ENCODE results near the gene PRPF39. TPM values are rescaled to one million over a fixed set of nuclear protein-coding genes. Genes with fewer than 3 reads are reported as not detected.

PRPF39 gene
- total and polyA plus RNA-seq, 2 of the 13 experiments (the other 11 are each of a cell fraction or from before 2014, with no cell fraction given) = 44.2 to 65.0 TPM

DNA sequence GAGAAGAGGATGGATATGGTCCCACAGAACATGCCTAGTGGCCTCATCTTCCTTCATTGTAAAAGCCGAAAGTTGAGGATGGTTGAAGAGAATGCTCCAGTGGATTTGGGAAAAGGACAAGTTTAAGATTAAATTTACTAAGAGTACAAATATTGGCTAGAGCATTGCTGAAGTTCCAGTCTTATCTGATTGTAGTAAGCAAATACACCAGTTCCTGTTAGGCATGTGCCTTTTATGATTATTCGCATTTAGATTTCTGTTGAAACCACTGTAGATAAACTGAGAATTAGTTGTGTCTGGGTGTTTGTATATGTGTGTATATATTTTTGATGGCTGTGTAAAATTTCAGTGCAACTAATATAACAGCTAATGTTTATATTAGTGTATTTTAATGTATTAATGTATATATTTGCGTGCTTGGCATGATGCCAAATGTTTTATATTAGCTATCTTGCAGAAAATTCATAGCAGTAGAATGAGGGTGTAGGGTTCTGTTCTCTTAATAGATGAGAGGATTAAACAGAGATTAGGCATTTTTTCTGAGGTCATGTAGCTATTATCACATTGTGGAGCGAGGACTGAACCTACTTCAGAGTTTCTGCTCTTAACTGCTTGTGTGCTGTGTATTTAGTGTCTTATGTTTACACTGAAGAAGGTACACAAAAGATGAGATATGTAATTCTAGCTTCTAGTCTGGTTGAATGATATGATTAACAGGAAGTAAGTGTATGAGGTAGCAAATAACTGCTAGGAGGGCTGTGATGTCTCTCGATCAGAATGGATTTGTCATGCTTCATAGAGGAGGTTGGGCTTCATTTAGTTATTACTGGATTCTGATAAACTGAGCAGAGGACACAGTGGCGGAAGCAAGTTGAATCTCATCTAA, 29.2 kb downstream of the PRPF39 start (continued):
- TF ChIP-seq, protein P1, sequence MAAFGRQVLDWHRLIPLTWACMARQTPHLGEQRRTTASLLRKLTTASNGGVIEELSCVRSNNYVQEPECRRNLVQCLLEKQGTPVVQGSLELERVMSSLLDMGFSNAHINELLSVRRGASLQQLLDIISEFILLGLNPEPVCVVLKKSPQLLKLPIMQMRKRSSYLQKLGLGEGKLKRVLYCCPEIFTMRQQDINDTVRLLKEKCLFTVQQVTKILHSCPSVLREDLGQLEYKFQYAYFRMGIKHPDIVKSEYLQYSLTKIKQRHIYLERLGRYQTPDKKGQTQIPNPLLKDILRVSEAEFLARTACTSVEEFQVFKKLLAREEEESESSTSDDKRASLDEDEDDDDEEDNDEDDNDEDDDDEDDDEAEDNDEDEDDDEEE (CRISPR knock-in tag; IDR thresholded peaks at IDR 0.05) = no peak
- TF ChIP-seq ZNF362 (CRISPR knock-in tag; IDR thresholded peaks at IDR 0.05; ENCODE audit: borderline replicate concordance) (no peak), ZSCAN25 (CRISPR knock-in tag; IDR thresholded peaks at IDR 0.05) (no peak), PLSCR1 (CRISPR knock-in tag; IDR thresholded peaks at IDR 0.05; ENCODE audit: borderline replicate concordance) (no peak), MXI1 (IDR thresholded peaks at IDR 0.05; ENCODE audit: borderline replicate concordance, low read depth, low read length) (no peak), MZF1 (CRISPR knock-in tag; IDR thresholded peaks at IDR 0.05; ENCODE audit: borderline replicate concordance) (no peak), HMG20B (CRISPR knock-in tag; conservative IDR thresholded peaks at IDR 0.05) (no peak), TARDBP (CRISPR knock-in tag; IDR thresholded peaks at IDR 0.05) (0 out of 2 replicates have a peak, but pooled peaks have one; percentile 36), MAFF (IDR thresholded peaks at IDR 0.05; ENCODE audit: low read depth, low read length) (no peak), NFYB (CRISPR knock-in tag; IDR thresholded peaks at IDR 0.05) (no peak), SRF (IDR thresholded peaks at IDR 0.05; ENCODE audit: low read depth, low read length) (no peak), ZNF749 (CRISPR knock-in tag; IDR thresholded peaks at IDR 0.05; ENCODE audit: borderline replicate concordance) (no peak), ZFP37 (CRISPR knock-in tag; IDR thresholded peaks at IDR 0.05; ENCODE audit: borderline replicate concordance) (no peak), ZFY (CRISPR knock-in tag; IDR thresholded peaks at IDR 0.05) (no peak), CEBPB (IDR thresholded peaks at IDR 0.05; ENCODE audit: borderline replicate concordance, low read depth, low read length) (no peak), ZNF761 (CRISPR knock-in tag; conservative IDR thresholded peaks at IDR 0.05) (no peak), PPARG (CRISPR knock-in tag; conservative IDR thresholded peaks at IDR 0.05) (0 out of 2 replicates have a peak, but pooled peaks have one; percentile 19), AKAP8 (CRISPR knock-in tag; IDR thresholded peaks at IDR 0.05) (no peak), TGIF2 (CRISPR knock-in tag; IDR thresholded peaks at IDR 0.05) (no peak), ZNF598 (CRISPR knock-in tag; IDR thresholded peaks at IDR 0.05; ENCODE audit: borderline replicate concordance) (no peak), NCOA5 (CRISPR knock-in tag; IDR thresholded peaks at IDR 0.05) (no peak), MED1 (CRISPR knock-in tag; IDR thresholded peaks at IDR 0.05) (no peak), E2F5 (CRISPR knock-in tag; conservative IDR thresholded peaks at IDR 0.05) (no peak)
- TF ChIP-seq, protein P2, sequence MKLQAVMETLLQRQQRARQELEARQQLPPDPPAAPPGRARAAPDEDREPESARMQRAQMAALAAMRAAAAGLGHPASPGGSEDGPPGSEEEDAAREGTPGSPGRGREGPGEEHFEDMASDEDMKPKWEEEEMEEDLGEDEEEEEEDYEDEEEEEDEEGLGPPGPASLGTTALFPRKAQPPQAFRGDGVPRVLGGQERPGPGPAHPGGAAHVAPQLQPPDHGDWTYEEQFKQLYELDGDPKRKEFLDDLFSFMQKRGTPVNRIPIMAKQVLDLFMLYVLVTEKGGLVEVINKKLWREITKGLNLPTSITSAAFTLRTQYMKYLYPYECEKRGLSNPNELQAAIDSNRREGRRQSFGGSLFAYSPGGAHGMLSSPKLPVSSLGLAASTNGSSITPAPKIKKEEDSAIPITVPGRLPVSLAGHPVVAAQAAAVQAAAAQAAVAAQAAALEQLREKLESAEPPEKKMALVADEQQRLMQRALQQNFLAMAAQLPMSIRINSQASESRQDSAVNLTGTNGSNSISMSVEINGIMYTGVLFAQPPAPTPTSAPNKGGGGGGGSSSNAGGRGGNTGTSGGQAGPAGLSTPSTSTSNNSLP (IDR thresholded peaks at IDR 0.05; ENCODE audit: low read depth, low read length) = 0 out of 2 replicates have a peak, but pooled peaks have one; percentile 17

Data from HepG2 (cell line).